HK-2 (cell line): ENCODE data around the gene KIAA0319L.
"Not testable (repeated sequence)": the region's sequence is repeated elsewhere in the genome, so short reads cannot be mapped to it uniquely, and the experiment has no call there.

Experiments
- DNase-seq: peaks from one replicate; pipeline ENCODE4 v3.0.0-alpha.2; 2018; ENCODE audit not compliant: unreplicated experiment

Gene KIAA0319L

GRCh38 chr1:35581621-35582020, 24.4 kb upstream of the KIAA0319L start:
- not testable (repeated sequence) for DNase-seq

DNA sequence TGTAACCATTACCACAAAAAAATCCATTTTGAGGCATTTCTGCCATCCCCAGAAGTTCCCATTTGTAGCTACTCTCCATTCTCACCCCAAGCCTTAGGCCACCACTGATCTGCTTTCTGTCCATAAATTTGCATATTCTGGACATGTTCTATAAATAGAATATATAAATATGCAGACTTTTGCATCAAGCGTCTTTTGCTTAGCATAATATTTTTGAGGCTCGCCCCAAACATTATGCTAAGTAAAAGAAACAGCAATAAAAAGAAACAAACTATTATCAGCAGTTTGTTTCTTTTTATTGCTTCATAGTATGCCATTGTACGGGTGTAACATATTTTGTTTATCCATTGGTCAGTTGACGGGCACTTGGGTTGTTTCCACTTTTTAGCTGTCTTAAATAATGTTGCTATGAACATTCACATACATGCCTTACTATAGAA, 23.8 kb upstream of the KIAA0319L start:
- no peak for DNase-seq

- DNase-seq, result no peak
Observed at GRCh38 chr1:35577071-35577998, 20.1 kb upstream of the KIAA0319L start.

- not testable (repeated sequence) for DNase-seq
Observed at GRCh38 chr1:35576766-35577070, 19.5 kb upstream of the KIAA0319L start.

DNA sequence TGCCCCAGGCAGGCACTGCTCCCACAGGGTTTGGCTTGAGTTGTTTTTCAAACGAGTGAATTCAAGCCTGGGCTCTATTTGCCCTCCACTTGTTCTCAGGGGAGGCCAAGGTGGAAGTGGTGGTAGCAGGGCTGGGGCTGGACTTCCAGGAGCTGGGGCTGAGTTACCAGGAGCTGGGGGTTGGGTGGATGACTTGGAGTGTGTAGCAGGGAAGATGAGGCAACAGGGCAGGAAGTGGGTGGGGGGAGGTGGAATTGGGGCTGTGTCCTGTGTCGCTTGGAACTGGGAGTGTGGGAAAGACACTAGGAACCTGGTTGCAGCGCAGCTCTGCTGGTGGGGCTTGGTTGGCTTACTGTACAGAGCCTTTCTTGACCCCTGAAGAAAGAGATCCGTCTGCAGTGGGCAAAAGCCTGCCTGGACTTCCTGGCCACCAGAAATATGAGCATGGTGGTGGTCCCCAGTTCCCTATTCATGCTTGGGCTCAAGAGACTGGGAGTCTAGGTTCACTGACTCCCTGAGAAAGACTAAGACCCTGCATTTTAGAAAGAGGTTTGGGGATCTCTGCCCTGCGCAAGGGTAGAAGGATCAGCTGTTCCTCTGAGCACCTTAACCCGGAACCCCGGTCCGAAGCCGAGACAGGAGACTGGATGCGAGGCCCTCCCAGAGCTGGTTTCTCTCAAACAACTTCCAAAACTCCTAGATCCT, 19.0 kb upstream of the KIAA0319L start:
- no peak for DNase-seq

DNA sequence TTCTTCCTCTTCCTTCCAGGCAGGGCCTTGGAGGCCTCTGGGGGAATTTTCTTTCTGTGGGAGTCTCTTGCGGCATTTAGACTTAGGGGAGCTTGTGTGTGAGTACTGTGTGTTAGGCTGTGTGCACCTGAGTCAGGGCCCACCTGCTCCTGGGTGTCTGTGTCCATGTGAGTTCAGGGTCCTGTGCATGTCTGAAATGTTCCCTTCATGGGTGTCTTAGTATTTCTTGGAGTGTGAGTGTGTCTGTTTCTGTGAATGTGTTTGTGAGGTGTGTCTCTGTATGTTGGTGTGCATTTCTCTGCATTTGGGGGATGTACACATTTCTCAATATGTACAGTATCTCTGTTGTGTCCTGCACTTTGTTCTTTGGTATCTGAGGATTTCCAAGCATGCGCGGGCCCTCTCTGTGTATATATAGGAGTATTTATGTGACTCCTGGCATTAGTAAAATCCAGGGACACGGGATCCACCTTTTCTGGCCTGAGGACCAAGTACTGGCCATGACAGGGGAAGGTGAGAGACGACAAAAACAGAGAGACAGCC, 18.3 kb upstream of the KIAA0319L start:
- DNase-seq, result no peak

DNA sequence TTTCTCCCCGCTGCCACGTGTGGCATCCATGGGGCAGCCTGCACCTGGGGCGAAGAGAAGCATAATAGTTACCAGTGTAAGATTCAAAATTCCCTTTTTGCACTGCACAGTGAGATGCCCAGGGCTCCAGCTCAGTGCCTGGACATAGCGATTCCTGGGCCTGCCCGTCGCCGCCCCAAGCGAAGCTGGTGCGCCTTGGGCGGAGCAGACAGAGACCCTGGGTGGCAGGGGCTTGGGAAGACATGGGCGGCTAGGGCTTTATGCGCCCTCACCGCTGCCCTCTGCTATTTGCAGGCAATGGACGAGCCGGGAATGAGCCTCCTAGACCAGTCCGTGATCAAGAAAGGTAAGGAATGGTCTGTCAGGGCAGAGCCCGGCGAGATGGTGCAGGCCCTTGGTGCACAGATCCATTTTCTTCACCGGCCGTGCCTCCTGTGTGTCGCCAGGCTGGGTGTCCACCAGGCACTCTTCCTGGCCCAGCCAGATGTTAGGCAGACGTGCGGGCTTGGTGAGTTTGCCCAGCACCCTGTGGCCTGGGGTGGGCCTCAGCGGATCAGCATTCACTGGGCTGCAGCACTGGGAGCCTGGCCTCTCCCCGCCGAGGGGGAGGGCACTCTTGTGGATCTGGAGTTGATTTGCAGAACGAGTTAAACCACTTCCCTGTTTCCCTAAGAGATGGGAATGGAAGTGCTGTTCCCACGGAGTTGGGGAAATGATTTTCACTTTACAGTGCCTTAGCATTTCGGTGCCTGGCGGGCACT, 17.6 kb upstream of the KIAA0319L start:
- DNase-seq, result no peak

- DNase-seq, result no peak
Observed at GRCh38 chr1:35574125-35574654, 17.0 kb upstream of the KIAA0319L start.

- no peak for DNase-seq
Observed at GRCh38 chr1:35573198-35574124, 16.3 kb upstream of the KIAA0319L start, which contains the start of gene TFAP2E. TSS of gene TFAP2E (plus strand) at chr1:35573314. CDS start at chr1:35573578, 264 bp downstream.

- DNase-seq, result no peak
Observed at GRCh38 chr1:35572296-35572695, 15.1 kb upstream of the KIAA0319L start.

- DNase-seq, result no peak
Observed at GRCh38 chr1:35571263-35571662, 14.1 kb upstream of the KIAA0319L start.

- DNase-seq, result no peak
Observed at GRCh38 chr1:35570589-35571137, 13.5 kb upstream of the KIAA0319L start.

- DNase-seq, result no peak
Observed at GRCh38 chr1:35569936-35570335, 12.7 kb upstream of the KIAA0319L start.

- peak; percentile 68 for DNase-seq
Observed at GRCh38 chr1:35568975-35569395, 11.8 kb upstream of the KIAA0319L start.

DNA sequence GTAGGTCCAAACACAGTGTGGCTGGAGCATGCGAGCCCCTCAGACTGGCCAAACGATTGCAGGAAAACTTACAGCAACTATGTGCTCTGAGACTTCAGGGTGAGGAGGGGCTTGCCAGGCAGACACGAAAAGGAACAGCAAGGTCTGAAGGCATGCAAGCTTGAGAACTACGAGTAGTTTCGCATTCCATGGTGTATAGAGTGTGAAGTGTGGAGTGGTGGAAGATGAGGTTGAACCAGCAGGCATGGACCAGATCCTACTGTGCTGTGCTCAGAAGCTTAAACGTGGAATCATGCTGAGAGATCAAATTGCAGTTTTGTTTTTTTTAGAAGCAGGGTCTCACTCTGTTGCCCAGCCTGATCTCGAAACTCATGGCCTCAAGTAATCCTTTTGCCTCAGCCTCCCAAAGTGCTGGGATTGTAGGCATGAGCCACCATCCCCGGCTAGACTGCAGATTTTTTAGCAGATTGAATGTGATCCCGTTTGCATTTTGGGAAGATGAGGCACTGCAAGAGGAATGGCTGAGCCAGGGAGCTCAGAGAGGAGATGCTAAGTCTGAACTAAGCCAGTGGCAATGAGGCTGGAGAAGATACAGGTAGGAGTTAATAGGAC, 10.8 kb upstream of the KIAA0319L start:
- DNase-seq, result no peak

- DNase-seq, result no peak
Observed at GRCh38 chr1:35565742-35566133, 8.5 kb upstream of the KIAA0319L start.

DNA sequence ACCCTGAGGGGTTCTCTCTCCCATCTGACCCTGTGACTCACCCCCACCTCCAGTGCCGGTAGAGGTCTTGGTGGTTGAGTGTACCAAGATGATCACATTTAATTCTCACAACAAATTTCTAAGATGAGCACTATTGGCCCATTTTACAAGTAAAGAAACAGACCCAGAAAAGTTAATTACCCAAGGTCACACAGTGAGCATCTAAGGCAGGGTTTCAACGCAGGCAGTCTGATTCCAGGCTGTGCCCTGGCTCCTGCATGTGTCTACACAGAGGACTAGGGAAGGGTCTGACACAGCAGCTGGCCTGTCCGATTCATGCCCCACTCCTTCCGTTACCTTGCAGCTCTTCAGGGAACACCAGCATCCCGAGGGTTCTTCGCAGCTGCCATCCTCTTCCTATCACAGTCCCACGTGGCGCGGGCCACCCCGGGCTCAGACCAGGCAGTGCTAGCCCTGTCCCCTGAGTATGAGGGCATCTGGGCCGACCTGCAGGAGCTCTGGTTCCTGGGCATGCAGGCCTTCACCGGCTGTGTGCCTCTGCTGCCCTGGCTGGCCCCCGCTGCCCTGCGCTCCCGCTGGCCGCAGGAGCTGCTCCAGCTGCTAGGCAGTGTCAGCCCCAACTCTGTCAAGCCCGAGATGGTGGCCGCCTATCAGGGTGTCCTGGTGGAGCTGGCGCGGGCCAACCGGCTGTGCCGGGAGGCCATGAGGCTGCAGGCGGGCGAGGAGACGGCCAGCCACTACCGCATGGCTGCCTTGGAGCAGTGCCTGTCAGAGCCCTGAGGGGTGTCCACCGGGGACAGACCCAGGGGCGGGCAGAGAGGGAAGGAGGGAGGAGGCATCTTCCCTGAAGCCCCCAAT, 7.9 kb upstream of the KIAA0319L start:
- DNase-seq, result no peak

DNA sequence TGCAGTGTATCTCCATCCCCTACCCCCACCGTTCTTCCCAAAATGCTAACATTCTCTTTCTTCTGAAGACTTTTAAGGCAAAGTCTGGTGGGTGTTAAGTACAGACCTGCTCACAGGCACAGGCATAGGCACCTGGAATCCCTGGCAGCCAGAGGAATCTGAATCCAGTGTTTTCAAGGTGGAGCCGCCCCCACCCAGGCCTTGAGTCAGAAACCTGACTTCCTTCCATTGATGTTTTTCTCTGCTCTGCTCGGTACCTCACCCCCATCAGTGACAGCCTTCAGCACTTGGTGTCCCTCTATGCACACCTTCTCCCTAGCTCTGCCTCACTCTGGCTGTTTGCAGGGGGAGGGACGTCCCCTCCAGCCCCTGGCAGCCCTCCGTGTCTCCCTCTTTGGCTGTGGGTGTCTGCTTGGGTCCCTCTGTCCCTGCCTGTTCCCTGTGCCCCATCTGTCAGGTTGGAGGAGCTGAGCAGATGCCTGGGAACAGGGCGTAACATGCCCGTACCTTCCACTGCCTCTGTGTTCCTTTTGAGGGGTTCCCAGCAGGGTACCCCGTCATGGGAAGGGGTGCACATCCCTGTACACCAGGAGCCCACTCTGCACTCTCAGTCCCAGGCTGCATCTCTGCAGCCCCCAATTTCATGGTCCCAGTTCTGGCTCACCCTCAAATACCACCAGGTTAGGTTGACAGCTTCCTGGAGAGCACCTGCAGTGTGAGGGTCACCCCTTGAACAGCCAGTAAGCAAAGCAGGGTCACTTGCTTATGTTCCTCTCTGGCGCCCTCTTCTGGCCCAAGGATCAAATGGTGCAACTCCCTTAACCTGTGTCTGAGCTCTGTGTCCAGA, 7.1 kb upstream of the KIAA0319L start:
- peak; percentile 79 for DNase-seq
